Right atrium auricular region (tissue), 2 donors: ENCODE data around the gene NUDT7. TPM values are rescaled to one million over a fixed set of nuclear protein-coding genes. Genes with fewer than 3 reads are reported as not detected.

ENCODE experiments used
- DNase-seq: peaks from one replicate; pipeline ENCODE4 v3.0.0-alpha.2; 2019; ENCODE audit warnings: low spot score
- H3K27ac ChIP-seq, 2 donors: fragments of 200-600 bp; sonication (generic); 1 replicate in 1 of 2; 2 replicates in 1 of 2; pipeline ENCODE4 v1.5.1; 2016 to 2019
- H3K27me3 ChIP-seq, 2 donors: fragments of 200-600 bp; sonication (generic); one replicate each; pipeline versions ENCODE4 v1.5.1 to v1.6.0; 2017 to 2019
- H3K36me3 ChIP-seq: fragments of 200-600 bp; sonication (generic); one replicate; pipeline ENCODE4 v1.5.1; 2016
- H3K4me1 ChIP-seq, 2 donors: fragments of 200-600 bp; sonication (generic); one replicate each; pipeline versions ENCODE4 v1.5.1 to v1.6.0; 2017 to 2019
- H3K4me3 ChIP-seq, 2 donors: fragments of 200-600 bp; sonication (generic); 1 replicate in 1 of 2; 2 replicates in 1 of 2; pipeline ENCODE4 v1.5.1; 2017 to 2019; ENCODE audit warnings: mild to moderate bottlenecking in 1 of 2, moderate library complexity in 1 of 2
- H3K9me3 ChIP-seq, 2 donors: fragments of 200-600 bp; sonication (generic); one replicate each; pipeline ENCODE4 v1.5.1; 2019
- CTCF ChIP-seq, 2 donors: fragments of 200-600 bp; sonication (generic); IDR thresholded peaks; one replicate each; pipeline ENCODE4 v1.5.1; 2019; ENCODE audit warnings: antibody characterized with exemption in 2 of 2
- total RNA-seq, 2 donors: library from RNA; depleted of rRNA; stranded (reverse); fragments of >200 nt; gene quantifications; one replicate each; pipeline ENCODE4 v1.1.0, GENCODE V29; 2016

Gene NUDT7
- total RNA-seq, 2 donors from 2014 or later, result 15.0 to 35.0 TPM

- no peak for DNase-seq
- peaks cover 0 to 22% of the 10 kb centered on the region in 2 donors for H3K4me1 ChIP-seq
- no peak for TF ChIP-seq CTCF (IDR thresholded peaks at IDR 0.05)
- H3K36me3 ChIP-seq, result no peaks in the 10 kb centered on the region
- no peak overlapping the region for H3K27ac ChIP-seq
- no peaks in the 10 kb centered on the region for H3K27me3 ChIP-seq
- no peak overlapping the region for H3K4me3 ChIP-seq
- H3K9me3 ChIP-seq, result no peaks in the 10 kb centered on the region
Observed at GRCh38 chr16:77787452-77787851, 65.1 kb downstream of the NUDT7 start.

GRCh38 chr16:77788181-77789084 is 66.1 kb downstream of the NUDT7 start, which contains the start of gene VAT1L:
TSS of gene VAT1L (plus strand) at chr16:77788564. CDS start at chr16:77788683, 119 bp downstream.
- TF ChIP-seq CTCF (IDR thresholded peaks at IDR 0.05), result no peak
- Histone ChIP-seq H3K36me3 (no peaks in the 10 kb centered on the region), H3K27ac (peak within 1 kb of the TSS in 1 of 2 donors; percentile 11), H3K27me3 (no peaks in the 10 kb centered on the region), H3K4me3 (peak within 1 kb of the TSS; percentile 66 to 71), H3K9me3 (no peaks in the 10 kb centered on the region), H3K4me1 (peaks cover 0 to 22% of the 10 kb centered on the region in 2 donors)
- no peak for DNase-seq

- H3K4me3 ChIP-seq, result peak overlapping the region; percentile 66 to 71
- no peaks in the 10 kb centered on the region for H3K36me3 ChIP-seq
- H3K9me3 ChIP-seq, result no peaks in the 10 kb centered on the region
- no peaks in the 10 kb centered on the region for H3K27me3 ChIP-seq
- peaks cover 0 to 22% of the 10 kb centered on the region in 2 donors for H3K4me1 ChIP-seq
- peak overlapping the region in 1 of 2 donors; percentile 11 for H3K27ac ChIP-seq
- DNase-seq, result no peak
- no peak for TF ChIP-seq CTCF (IDR thresholded peaks at IDR 0.05)
Observed at GRCh38 chr16:77789085-77790008, 67.0 kb downstream of the NUDT7 start.

GRCh38 chr16:77790009-77790372 is 67.7 kb downstream of the NUDT7 start:
- DNase-seq, result no peak
- H3K9me3 ChIP-seq, result no peaks in the 10 kb centered on the region
- no peak overlapping the region for H3K4me3 ChIP-seq
- H3K4me1 ChIP-seq, result peaks cover 0 to 22% of the 10 kb centered on the region in 2 donors
- no peaks in the 10 kb centered on the region for H3K36me3 ChIP-seq
- no peak overlapping the region for H3K27ac ChIP-seq
- no peak for TF ChIP-seq CTCF (IDR thresholded peaks at IDR 0.05)
- no peaks in the 10 kb centered on the region for H3K27me3 ChIP-seq

- TF ChIP-seq CTCF (IDR thresholded peaks at IDR 0.05), result no peak
- Histone ChIP-seq H3K4me3 (no peak overlapping the region), H3K27ac (no peak overlapping the region), H3K4me1 (peaks cover 0 to 22% of the 10 kb centered on the region in 2 donors), H3K36me3 (no peaks in the 10 kb centered on the region), H3K27me3 (no peaks in the 10 kb centered on the region), H3K9me3 (no peaks in the 10 kb centered on the region)
- no peak for DNase-seq
Observed at GRCh38 chr16:77790912-77791311, 68.6 kb downstream of the NUDT7 start.

Other genes with a start within 250 kb of the NUDT7 start
- gene VAT1L, start 66.0 kb downstream of the NUDT7 start, total RNA-seq, result 10 to 100 TPM; 10.3 to 20.6 TPM